ENCODE data around the gene HDC.

The HDC gene

DNA sequence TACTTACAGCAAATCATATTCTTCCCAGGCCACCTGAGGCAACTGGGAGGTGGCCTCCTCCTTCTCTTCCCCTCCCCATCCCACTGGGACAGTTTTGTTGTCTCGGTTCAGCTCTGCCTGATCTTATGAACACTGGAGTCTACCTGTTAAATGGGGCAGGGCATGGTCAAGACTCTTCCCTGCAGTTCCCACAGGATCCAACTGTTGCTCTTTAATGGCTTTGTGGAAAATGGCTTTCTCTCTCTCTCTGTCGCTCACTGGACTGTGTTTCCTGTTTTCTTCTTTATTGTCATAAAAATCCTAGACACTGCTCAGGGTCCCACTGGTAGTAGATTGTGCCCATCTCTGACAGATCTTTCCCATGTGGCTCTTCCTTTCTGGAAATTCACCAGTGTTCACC, 43.3 kb downstream of the HDC start:
- DNase-seq = no peak

DNA sequence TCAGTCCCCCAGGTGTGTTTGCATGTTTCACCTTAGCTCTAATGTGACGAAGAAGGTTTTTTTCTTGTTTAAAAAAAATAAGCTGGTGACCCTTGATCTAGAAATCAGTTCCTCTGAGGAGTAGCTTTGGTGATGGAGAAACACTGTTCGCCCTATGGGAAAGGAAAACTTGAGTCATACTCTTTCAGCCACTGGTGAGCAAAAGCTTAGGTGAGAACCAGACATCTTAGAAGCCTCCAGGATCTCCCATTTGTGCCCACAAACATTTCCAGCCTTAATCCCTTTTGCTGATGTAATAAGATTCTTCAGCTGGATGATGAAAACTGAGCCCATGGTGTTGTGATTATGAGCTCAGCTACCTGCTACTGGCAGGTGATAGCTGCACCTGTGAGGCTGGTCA, 45.7 kb downstream of the HDC start:
- no peak for DNase-seq

- no peak for DNase-seq
Observed at GRCh38 chr15:50218691-50219090, 46.8 kb downstream of the HDC start.

- DNase-seq = no peak
Observed at GRCh38 chr15:50218291-50218690, 47.2 kb downstream of the HDC start.

GRCh38 chr15:50210462-50211157, 54.9 kb downstream of the HDC start:
- no peak for DNase-seq

GRCh38 chr15:50209809-50210208, 55.7 kb downstream of the HDC start:
- no peak for DNase-seq

DNA sequence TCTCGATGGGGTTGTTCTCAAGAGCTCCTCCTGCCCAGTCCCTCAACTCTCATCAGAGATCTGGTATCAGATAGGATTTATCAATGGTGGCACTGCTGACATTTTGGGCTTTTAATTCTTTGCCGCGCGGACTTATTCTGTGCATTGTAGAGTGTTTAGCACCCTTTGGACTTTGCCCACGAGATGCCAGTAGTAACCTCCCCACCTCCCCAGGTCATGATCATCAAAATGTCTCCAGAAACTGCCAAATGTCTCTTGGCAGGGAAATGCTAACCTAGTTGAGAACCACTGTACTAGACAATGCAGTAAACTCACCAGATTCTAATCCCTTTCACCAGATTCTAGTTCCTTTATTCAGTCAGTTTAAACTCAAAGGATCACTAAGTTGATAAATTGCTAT, 59.5 kb downstream of the HDC start:
- no peak for DNase-seq

DNA sequence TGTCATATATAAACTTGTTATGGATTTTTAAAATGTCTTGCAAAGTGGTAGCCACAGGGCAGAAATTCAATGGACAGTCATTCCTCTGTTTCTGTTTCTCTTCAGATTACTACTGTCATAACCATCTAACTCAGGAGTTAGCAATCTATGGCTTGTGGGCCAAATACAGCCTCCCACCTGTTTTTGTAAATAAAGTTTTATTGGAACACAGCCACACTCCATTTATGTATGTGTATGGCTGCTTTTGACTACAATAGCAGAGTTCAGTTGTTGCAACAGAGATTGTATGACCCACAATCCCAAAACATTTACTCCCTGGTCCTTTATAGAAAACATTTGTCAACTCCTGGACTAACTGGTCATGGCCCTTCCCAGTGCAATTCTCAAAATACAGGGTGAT, 63.5 kb downstream of the HDC start:
- DNase-seq = no peak

GRCh38 chr15:50192926-50193620, 72.5 kb downstream of the HDC start:
- no peak for DNase-seq

GRCh38 chr15:50192164-50192563, 73.4 kb downstream of the HDC start:
- DNase-seq = no peak

Data from activated CD4-positive, CD25-positive, alpha-beta regulatory T cell treated with anti-CD3 and anti-CD28 coated beads, Interleukin-2, amount 50 U/mL, for 72 hours (primary cell).